Limb (tissue), 2 donors: ENCODE measurements around the gene PI16.

Experiments
- DNase-seq, 2 donors: peaks; one replicate each; pipeline ENCODE4 v3.0.0-alpha.2; 2016; ENCODE audit errors: extremely low spot score in 2 of 2

The PI16 gene

DNA sequence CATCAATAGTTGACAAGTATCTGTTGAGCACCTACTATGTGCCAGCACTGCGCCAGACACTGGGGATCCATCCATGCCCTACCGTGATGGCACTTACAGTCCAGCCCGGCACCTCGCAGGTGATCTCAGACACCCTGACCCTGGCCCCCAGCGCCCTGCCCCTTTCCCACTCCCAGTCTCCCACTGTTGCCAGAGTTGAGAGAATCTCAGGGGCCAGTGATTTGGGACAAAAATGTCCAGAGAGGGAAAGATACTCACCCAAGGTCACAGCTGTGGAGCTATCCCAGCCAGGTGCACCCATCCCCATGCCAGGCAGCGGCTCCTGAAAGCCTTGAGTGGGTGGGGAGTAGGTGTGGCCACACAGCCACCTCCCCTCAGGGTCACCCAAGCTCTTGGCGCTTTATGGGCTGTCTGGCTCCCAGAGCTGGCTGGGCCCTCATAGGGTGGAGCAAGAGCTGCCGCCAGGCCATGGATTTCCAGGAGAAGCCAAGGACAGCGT is 3.3 kb downstream of the PI16 start:
- no peak for DNase-seq

DNA sequence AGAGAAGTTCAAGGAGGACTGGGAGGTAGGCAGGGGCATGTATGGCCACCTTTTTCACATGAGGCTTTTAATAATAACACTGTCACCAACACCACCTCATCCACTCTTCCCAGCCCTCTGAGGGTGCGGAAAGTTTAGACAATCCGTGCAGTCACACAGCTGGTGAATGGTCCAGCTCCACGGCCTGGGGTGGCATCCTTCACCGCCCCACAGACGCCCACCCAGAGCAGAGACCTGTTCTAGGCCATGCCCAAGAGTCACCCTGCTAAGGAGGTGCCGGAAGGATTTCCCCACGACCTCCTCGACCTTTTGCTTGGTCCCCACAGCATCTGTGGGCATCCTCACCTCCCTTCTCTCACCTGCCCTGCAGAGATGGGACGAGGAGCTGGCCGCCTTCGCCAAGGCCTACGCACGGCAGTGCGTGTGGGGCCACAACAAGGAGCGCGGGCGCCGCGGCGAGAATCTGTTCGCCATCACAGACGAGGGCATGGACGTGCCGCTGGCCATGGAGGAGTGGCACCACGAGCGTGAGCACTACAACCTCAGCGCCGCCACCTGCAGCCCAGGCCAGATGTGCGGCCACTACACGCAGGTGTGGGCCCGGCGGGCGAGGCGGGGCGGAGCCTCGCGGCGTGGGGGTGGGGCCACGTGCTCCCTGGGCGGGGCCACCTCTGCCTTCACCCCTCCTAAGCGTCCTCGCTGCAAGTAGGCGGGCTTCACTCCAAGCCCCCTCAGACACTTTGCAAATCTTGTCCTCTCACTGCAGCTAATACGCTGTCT is 4.4 kb downstream of the PI16 start:
- DNase-seq = no peak

DNA sequence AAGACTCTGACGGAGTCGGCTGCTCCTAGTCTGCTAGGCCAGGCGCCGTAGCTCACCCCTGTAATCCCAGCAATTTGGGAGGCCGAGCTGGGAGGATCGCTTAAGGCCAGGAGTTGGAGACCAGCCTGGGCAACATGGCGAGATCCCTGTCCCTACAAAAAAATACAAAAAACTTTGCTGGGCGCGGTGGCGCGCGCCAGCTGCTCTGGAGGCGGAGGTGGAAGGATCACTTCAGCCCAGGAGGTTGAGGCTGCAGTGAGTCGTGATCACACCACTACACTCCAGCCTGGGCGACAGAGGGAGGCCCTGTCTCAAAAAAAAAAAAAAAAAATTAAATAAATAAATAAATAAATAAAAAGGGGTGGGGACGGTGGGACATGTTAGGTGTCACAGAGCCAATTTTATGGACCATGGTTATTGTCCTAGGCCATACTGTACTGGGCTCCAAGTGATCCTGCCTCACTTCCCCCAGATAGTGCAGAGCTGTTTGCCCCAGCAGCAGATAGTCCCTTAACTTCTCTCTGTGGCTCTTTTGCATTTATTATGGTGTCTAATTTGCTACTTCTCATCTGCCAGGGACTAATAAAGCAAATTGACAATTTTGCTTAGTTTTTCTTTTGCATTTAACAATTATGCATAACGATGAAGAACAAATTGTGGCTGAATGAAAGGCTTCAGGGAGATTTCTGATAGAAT is 5.2 kb downstream of the PI16 start:
- DNase-seq = no peak

DNA sequence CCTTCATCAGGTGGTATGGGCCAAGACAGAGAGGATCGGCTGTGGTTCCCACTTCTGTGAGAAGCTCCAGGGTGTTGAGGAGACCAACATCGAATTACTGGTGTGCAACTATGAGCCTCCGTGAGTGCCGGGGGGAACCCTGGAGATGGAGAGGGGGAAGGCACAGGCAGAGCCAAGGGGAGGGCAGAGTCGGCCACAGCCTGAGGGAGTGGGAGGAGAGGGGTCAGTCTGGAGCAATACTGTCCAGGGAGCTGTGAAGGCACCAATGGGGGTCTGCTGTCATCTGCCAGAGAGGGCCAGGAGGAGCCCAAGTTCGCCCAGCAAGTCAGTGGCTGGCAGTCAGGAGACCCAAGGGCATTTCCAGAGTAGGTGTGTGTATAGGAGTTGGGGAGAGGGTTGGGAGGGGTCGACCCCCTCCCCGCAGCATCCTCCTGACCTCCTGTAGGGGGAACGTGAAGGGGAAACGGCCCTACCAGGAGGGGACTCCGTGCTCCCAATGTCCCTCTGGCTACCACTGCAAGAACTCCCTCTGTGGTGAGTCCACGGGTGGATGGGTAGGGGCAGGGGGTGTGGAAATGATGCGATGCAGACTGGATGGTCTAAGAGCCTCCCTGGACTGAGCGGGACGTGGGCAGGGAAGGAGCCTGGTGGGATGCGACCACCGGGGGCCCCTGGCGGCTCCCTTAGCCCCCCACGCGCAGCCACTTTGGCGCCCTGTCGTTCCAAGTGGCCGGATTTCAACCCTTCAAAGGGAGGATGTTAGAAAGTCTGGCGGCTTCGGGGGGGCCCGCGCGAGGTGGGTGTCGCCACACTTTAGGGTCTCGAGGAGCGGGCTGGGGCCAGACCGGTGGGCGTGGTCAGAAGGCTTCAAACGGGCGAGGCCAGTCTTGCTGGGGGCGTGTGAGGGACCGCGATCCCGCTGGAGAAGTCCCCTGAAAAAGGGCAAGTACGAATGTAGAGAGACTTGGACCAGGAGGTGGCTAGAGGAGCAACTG is 7.2 kb downstream of the PI16 start:
- DNase-seq = no peak

DNA sequence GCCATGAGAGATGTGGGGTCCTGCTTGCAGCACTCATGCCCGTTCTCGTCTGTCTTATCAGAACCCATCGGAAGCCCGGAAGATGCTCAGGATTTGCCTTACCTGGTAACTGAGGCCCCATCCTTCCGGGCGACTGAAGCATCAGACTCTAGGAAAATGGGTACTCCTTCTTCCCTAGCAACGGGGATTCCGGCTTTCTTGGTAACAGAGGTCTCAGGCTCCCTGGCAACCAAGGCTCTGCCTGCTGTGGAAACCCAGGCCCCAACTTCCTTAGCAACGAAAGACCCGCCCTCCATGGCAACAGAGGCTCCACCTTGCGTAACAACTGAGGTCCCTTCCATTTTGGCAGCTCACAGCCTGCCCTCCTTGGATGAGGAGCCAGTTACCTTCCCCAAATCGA is 8.3 kb downstream of the PI16 start:
- DNase-seq = peak in 1 of 2 donors; percentile 67

DNA sequence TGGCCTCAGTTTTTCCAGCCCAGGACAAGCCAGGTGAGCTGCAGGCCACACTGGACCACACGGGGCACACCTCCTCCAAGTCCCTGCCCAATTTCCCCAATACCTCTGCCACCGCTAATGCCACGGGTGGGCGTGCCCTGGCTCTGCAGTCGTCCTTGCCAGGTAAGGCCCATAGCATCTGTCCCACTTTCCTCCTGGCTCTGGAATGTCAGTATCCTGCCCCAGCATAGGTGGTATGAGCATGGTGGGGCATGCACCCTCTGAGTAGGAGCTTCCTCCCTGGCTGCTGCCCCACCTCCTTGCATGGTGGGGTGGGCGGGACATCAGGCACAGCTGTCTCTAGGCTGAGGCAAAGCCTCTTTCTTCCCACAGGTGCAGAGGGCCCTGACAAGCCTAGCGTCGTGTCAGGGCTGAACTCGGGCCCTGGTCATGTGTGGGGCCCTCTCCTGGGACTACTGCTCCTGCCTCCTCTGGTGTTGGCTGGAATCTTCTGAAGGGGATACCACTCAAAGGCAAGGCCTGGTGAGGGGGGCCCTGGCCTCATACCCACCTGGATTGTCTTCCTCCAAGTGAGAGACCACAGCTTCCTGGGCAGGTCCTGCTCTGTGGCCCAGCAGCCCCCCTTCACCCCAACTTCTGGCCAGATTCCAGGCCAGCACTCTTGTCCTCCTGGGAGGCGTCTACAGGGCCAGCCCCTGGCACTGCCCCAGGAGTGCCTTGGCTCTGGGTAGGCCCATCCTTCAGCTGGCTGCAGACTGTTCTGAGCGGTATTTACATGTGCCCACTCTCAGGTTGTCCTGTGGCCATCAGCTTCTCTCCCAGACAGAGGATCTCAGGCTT is 9.1 kb downstream of the PI16 start:
- no peak for DNase-seq

DNA sequence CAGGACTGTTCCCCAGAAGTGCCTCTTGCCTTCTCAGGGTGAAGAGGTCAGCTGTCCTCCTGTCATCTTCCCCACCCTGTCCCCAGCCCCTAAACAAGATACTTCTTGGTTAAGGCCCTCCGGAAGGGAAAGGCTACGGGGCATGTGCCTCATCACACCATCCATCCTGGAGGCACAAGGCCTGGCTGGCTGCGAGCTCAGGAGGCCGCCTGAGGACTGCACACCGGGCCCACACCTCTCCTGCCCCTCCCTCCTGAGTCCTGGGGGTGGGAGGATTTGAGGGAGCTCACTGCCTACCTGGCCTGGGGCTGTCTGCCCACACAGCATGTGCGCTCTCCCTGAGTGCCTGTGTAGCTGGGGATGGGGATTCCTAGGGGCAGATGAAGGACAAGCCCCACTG is 9.8 kb downstream of the PI16 start:
- no peak for DNase-seq

DNA sequence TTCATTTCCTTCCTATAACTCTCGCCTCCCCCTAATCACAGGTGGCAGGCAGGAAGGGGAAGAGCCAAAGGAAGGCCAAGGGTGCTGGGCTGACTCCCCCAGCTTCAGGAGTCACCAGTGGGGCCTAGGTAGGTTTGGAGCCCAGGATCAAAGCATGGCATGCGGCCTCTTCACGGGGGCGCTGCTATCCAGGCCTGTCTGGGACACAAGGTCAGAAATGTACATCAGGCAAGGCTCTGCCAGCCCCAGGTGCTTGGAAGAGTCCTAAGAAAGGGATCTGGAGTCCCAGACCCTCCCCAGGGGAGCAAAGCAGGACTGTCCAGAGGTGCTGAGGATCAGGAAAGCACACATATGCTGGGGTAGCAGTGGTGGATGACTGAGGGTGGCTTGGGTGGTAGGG is 10.4 kb downstream of the PI16 start:
- no peak for DNase-seq

DNA sequence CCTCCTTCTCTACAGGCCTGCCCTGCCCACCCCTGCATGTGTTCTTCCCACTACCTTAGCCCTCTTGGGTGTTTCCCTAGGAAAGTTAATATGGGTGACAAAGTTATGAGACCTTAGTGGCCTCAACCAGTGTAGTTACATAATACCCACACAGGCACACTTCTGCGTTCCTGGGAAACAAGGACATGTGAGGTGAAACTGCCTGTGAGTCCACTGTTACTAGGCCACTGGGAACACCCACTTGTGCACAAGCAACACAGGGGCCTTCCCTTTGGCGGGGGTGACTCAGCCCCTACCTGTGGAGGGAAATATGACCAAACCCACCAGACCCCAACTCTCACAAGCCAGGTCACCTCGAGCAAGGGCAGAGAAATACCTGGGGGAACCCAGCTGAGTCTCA is 12.8 kb downstream of the PI16 start:
- no peak for DNase-seq

DNA sequence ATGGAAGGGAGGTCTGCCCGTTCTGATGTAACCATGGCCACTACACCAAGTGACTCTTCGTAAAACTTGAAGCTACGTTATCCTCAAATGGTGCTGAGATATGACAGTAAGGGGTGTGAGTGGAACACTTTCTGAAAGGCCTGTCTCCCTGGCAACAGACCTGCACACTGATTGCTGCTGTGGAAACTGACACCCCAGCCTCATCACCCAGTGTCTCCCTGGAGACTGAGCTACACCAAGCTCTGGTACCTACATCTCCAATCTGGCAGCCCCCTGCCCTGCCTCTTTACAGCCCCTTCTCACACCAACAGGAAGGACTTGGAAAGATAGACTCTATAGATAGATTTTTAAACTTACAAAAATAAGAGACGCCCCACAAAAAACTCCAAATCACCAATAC is 13.2 kb downstream of the PI16 start:
- DNase-seq = no peak

DNA sequence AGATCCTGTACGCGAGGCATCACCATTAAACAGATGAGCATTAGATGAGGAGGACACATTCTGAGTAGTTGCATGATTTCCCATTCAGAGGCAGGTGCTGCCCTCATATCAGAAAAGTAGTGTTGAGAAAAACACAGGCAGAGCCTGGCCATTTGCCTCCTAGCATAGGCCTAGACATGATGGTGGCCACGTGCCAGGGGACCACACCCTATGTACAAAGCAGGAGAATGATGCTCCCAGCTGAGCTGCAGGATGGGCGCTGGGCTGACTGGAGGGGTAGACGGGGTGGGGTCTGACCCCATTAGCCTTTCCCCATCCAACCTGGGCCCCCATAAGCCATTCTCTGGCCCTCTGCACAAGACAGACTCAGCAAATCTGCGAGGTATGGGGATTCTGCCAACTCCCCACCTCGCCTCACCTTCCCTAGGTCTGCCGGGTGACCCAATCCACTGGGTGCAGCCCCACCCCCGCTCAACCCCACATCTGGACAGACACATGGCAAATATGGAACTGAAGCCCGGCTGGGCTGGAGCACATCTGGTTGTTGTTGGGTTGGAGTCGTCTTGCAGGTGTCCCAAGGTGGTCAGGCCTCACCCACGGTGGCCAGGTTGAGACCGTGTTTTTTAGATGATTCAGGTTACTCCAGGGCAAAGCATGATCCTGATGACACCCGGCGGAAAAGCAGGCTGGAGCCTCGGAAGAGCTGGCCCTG is 13.9 kb downstream of the PI16 start:
- DNase-seq = no peak

DNA sequence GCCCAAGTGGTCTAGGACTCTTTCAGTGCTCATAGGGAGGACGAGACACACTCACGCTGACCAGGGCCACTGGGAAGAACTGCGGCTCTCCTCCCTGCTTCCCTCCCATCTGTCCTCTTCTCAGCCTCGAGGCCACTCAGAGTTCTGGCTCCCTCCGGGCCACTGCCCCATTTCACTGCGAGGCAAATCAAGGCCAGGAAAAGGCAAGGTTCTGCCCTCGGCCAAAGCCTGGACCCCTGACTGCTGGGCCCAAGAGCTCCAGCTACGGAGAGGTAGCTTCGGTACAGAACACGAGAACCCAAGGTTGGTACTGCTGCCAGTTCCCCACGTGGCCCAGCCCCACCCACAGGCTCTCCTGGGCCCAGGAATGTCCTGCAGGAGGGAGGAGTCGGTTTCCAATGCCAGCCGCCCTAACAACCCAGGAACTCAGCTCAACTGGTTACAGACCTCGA is 14.7 kb downstream of the PI16 start:
- DNase-seq = no peak

DNA sequence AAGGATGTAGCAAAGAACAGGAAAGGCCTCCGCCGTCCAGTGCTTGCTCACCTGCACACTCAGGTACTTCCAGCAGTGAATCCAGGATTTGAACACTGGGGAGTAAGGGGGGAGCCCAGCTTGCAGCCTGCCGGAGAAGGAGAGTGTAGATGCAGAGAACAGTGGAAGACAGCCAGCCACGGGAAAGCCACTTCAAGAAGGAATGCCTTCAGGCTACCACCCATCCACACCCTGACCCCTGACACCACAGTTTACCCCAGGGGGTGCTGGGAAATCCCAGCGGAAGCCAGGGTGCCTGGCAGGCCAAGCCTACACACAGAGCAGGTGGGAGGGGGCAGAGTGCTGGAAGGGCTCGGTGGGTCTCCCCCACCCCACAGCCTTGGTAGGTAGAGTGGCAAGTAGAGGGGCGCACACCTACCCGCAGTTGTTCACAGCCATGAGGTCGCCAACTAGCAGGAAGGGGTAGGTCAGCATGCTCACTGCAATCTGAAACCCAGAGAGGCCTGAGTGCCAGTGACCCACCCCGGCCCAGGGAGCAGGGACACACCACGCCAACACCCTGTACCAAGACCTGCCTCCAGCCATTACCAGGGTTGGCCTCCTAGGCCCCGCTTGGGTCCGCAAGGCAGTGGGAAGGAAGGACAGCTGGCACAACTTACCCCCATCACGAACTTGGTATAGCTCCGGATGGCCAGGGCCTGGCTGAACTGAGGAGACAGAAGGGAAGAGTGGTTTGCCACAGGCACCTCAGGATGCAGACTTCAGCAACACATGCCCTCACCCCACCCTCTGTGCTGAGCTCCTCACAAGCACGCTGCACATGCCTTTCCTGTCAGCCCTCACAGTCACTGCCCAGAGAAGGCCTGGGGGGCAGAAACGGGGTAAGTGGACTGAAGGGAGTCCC is 15.7 kb downstream of the PI16 start:
- DNase-seq = no peak

DNA sequence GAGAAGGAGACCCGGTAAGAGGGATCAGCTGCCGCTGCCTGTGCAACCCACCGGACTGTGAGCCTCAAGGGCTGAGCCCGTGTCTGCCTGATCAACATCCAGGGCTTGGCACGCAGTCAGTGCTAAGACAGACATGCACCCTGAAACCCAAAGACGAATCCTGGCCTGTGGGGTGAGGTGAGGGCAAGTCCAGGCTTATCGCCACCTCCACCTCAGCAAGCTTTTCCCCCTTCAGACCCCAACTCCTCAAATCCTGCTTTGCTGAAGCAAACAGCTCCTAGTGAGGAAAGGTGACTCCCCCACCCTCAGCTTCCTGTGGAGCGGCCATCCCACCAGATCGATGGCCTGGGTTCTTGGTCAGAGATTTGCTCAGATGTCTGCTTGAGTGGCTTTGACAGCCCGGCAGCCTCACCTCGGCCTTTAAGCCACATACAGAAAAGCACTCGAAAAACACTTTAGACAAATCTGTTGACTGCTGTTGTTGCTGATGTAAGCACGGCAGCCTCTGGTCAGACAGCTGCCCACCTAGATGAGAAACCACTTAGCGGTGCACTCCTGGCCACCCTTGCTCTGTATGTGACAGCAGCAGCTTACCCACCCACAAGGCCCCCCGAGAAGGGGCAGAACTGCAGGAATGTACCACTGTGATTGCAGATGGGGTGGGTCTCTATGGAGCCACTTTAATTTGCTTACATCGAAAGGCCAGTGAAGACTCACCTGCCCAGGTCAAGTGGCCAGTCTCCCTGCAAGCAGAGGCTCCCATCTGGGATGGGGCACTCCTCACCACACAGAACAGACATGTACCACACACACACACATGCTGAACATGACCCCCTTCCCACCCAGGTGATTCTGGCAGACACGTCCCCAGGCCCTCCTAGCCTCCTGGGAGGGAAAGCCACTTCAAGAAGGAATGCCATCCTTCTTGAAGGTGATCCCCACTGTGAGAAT is 16.6 kb downstream of the PI16 start:
- no peak for DNase-seq

DNA sequence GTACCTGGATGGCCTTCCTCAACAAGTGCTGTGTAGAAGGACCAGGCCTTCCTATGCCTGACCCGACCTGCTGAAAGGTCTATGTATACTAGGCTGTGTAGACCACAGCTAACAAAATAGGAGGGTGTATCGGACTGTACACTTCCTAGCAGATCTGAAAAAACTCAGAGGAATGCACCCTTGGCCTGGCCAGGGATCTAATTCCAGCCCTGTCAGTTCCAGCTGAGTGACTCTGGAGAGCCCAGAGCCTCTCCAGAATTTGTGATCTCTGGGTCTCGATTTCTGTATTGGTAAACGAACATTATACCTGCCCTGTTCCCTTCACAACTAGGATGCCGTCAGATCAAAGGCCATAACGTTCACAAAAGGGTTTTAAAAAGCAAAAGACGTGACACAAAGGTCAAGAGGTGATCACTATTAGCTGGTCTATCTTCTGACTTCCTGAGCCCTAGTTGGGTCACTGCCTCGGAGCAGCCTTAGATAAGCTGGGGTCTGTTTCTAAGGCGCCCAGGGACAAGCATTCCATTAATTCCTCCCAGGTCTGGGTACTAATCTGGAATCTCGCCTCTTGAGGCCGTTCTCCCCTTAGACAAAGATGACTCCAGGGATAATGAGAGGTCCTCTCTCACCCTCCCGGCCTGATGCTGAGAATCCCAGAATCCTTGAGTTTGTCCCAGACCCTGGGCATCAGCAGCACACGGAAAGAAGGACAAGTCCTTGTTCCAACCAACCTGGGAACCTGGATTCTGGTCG is 17.6 kb downstream of the PI16 start:
- no peak for DNase-seq

DNA sequence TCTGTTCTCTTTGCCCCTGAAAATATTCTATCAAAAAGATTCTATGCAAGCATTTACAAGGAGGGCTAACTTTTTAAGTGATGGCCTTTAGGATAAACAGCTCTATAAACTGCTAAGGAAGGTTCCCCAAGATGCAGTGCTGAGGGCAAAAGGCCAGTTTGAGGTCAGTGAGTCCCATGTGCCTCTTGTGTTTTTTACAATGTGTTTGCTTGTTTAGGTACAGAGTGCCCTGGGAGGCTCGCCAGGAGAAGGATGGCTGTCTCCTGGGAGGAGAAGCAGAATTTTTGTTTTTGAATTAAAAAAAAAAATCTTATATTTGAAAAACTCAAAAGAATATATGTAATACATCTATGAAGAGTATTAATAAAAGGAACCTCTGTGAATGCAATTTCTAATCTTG is 18.7 kb downstream of the PI16 start:
- no peak for DNase-seq

DNA sequence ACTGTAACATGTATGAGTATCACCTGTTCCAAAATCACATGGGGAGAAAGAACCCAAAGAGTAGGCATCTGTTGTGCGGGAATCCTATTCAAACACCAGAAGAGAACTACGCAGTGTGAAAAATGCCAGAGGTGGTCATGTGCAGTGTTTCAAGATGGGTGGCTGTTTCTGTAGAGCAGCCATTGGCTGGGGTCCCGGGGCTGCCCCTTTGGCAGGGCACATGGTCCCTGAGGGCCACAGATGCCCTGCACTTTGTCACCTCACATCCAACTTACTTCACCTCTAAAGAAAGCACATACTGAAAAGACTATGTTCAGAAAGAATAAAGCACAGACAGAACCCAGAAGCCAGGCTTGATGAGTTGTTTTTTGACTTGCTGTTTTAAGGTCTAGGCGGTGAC is 19.1 kb downstream of the PI16 start:
- DNase-seq = no peak
